WTC11 (cell line): ENCODE results near the gene RPL11. TPM values are rescaled to one million over a fixed set of nuclear protein-coding genes. Genes with fewer than 3 reads are reported as not detected.

ENCODE experiments used
- ATAC-seq: fragments of 200-7000 bp; cut with Tn5 transposase; 2 replicates; pipeline ENCODE4 v1.10.0; 2021; ENCODE audit warnings: mild to moderate bottlenecking, moderate library complexity
- CTCF ChIA-PET: fragments of 300-600 bp; sonication (Branson Sonifier 250); formaldehyde crosslinking; loops from one replicate; lab custom pipeline; 2021; ENCODE audit warnings: antibody characterized with exemption; lab: Charles Lee
- POLR2A ChIA-PET: fragments of 350-600 bp; sonication (Branson Sonifier 250); formaldehyde crosslinking; loops from one replicate; lab custom pipeline; 2021; ENCODE audit warnings: antibody characterized with exemption; lab: Charles Lee
- DNase-seq: peaks from one replicate; pipeline ENCODE4 v3.0.0; 2021; ENCODE audit warnings: low spot score
- H3K27ac Mint-ChIP-seq: 2 replicates; pipeline ENCODE4 v1.8.0; 2021; ENCODE audit warnings: mixed read lengths
- H3K27me3 Mint-ChIP-seq: 2 replicates; pipeline ENCODE4 v1.8.0; 2021; ENCODE audit warnings: low read depth, mild to moderate bottlenecking, moderate library complexity, mixed read lengths
- H3K36me3 Mint-ChIP-seq: 2 replicates; pipeline ENCODE4 v1.8.0; 2021; ENCODE audit warnings: mixed read lengths
- H3K4me1 Mint-ChIP-seq: 2 replicates; pipeline ENCODE4 v1.8.0; 2022; ENCODE audit warnings: mixed read lengths
- H3K4me3 Mint-ChIP-seq: 2 replicates; pipeline ENCODE4 v1.8.0; 2021; ENCODE audit warnings: mild to moderate bottlenecking, moderate library complexity, mixed read lengths
- H3K9me3 Mint-ChIP-seq: 2 replicates; pipeline ENCODE4 v1.8.0; 2021; ENCODE audit warnings: mixed read lengths
- ARID4B ChIP-seq: sonication (generic); formaldehyde crosslinking; IDR thresholded peaks from 2 replicates; pipeline ENCODE4 v1.8.0; 2023; ENCODE audit warnings: missing genetic modification reagents, mild to moderate bottlenecking, borderline replicate concordance
- ATF2 ChIP-seq: sonication (generic); formaldehyde crosslinking; IDR thresholded peaks from 2 replicates; pipeline ENCODE4 v1.8.1; 2022; ENCODE audit warnings: low read depth, missing genetic modification reagents, borderline replicate concordance
- ATF3 ChIP-seq: sonication (generic); formaldehyde crosslinking; conservative IDR thresholded peaks from 2 replicates; pipeline ENCODE4 v1.8.1; 2022; ENCODE audit warnings: mild to moderate bottlenecking, missing genetic modification reagents
- CDX4 ChIP-seq: fragments of 250-450 bp; sonication (Bioruptor Pico); IDR thresholded peaks from 2 replicates; pipeline ENCODE4 v1.9.0; 2021; ENCODE audit warnings: moderate library complexity, mild to moderate bottlenecking, inconsistent platforms, borderline replicate concordance
- ESRRA ChIP-seq: sonication (generic); formaldehyde crosslinking; IDR thresholded peaks from 2 replicates; pipeline ENCODE4 v1.8.1; 2022; ENCODE audit warnings: mild to moderate bottlenecking, missing genetic modification reagents, borderline replicate concordance
- GTF2I ChIP-seq: fragments of 250-450 bp; sonication (Bioruptor Pico); conservative IDR thresholded peaks from 2 replicates; pipeline ENCODE4 v1.4.0; 2021; ENCODE audit warnings: mild to moderate bottlenecking
- HMGXB4 ChIP-seq: sonication (generic); formaldehyde crosslinking; IDR thresholded peaks from 2 replicates; pipeline ENCODE4 v1.8.1; 2023; ENCODE audit warnings: mild to moderate bottlenecking, moderate library complexity, missing genetic modification reagents
- JAZF1 ChIP-seq: fragments of 250-450 bp; sonication (Bioruptor Pico); IDR thresholded peaks from 2 replicates; pipeline ENCODE4 v1.9.0; 2021; ENCODE audit warnings: moderate library complexity, mild to moderate bottlenecking, inconsistent platforms
- NR3C1 ChIP-seq: sonication (generic); formaldehyde crosslinking; conservative IDR thresholded peaks from 2 replicates; pipeline ENCODE4 v1.8.1; 2023; ENCODE audit warnings: low read depth, mild to moderate bottlenecking, missing genetic modification reagents
- SP1 ChIP-seq: sonication (generic); formaldehyde crosslinking; conservative IDR thresholded peaks from 2 replicates; pipeline ENCODE4 v1.8.1; 2022; ENCODE audit warnings: missing genetic modification reagents
- STAT6 ChIP-seq: sonication (generic); formaldehyde crosslinking; conservative IDR thresholded peaks from 2 replicates; pipeline ENCODE4 v1.8.1; 2023; ENCODE audit warnings: mild to moderate bottlenecking, low read depth, missing genetic modification reagents, moderate library complexity
- TEAD4 ChIP-seq: sonication (generic); formaldehyde crosslinking; IDR thresholded peaks from 2 replicates; pipeline ENCODE4 v1.8.0; 2022; ENCODE audit warnings: mild to moderate bottlenecking, missing genetic modification reagents
- ZNF232 ChIP-seq: sonication (generic); formaldehyde crosslinking; IDR thresholded peaks from 2 replicates; pipeline ENCODE4 v1.8.0; 2022; ENCODE audit warnings: mild to moderate bottlenecking, missing genetic modification reagents
- ZNF281 ChIP-seq: sonication (generic); formaldehyde crosslinking; IDR thresholded peaks from 2 replicates; pipeline ENCODE4 v1.8.0; 2023; ENCODE audit warnings: mild to moderate bottlenecking, missing genetic modification reagents
- ZNF317 ChIP-seq: sonication (generic); formaldehyde crosslinking; IDR thresholded peaks from 2 replicates; pipeline ENCODE4 v1.8.1; 2023; ENCODE audit warnings: low read depth, mild to moderate bottlenecking, moderate library complexity, missing genetic modification reagents, borderline replicate concordance
- ZNF532 ChIP-seq: fragments of 250-450 bp; sonication (Bioruptor Pico); IDR thresholded peaks from 2 replicates; pipeline ENCODE4 v1.9.0; 2021; ENCODE audit warnings: mild to moderate bottlenecking, borderline replicate concordance
- total RNA-seq: library from RNA; stranded (reverse); gene quantifications from 3 replicates; pipeline ENCODE4 v1.2.3, GENCODE V29; 2021

Gene RPL11
- total RNA-seq, 1 experiment from 2014 or later: 1,406 TPM

GRCh38 chr1:23643736-23644554 is 47.7 kb upstream of the RPL11 start:
- Mint-ChIP-seq H3K4me3 (no peak overlapping the region), H3K36me3 (no peaks in the 10 kb centered on the region), H3K4me1 (peaks cover 5% of the 10 kb centered on the region), H3K27me3 (peaks cover 6% of the 10 kb centered on the region; the same call in 1 of the 2 replicates), H3K27ac (no peak overlapping the region), H3K9me3 (no peaks in the 10 kb centered on the region)
- ATAC-seq (peak; percentile 52), DNase-seq (no peak)
- CTCF ChIA-PET: interaction anchor here (0.6 to 3.0 kb wide), 15 partner anchors 9 to 240 kb away, joined by 3 to 32 read pairs (median 4); partner anchors contain the start of gene ASAP3
- POLR2A ChIA-PET: interaction anchor here (1.0 kb wide), 1 partner anchor 93 kb away, joined by 4 read pairs; no protein-coding TSS in a partner anchor
- no peak for TF ChIP-seq ZNF281
- no peak for TF ChIP-seq ESRRA
- TF ChIP-seq ATF3 (CRISPR knock-in tag): no peak
- no peak for TF ChIP-seq ZNF317 (CRISPR knock-in tag)
- no peak for TF ChIP-seq ZNF232 (CRISPR knock-in tag)
- no peak for TF ChIP-seq ATF2 (CRISPR knock-in tag)
- TF ChIP-seq NR3C1 (CRISPR knock-in tag): no peak
- TF ChIP-seq ZNF532 (CRISPR knock-in tag): no peak
- no peak for TF ChIP-seq JAZF1 (CRISPR knock-in tag)
- TF ChIP-seq HMGXB4 (CRISPR knock-in tag): no peak
- no peak for TF ChIP-seq CDX4 (CRISPR knock-in tag)
- TF ChIP-seq STAT6: no peak
- no peak for TF ChIP-seq GTF2I (CRISPR knock-in tag)
- no peak for TF ChIP-seq TEAD4 (CRISPR knock-in tag)
- TF ChIP-seq SP1: no peak
- TF ChIP-seq ARID4B (CRISPR knock-in tag): no peak
